Measurements from ENCODE around the gene PRR18. TPM values are rescaled to one million over a fixed set of nuclear protein-coding genes. Genes with fewer than 3 reads are reported as not detected.

The PRR18 gene
- total RNA-seq, 1 experiment from 2014 or later: 0.23 TPM

DNA sequence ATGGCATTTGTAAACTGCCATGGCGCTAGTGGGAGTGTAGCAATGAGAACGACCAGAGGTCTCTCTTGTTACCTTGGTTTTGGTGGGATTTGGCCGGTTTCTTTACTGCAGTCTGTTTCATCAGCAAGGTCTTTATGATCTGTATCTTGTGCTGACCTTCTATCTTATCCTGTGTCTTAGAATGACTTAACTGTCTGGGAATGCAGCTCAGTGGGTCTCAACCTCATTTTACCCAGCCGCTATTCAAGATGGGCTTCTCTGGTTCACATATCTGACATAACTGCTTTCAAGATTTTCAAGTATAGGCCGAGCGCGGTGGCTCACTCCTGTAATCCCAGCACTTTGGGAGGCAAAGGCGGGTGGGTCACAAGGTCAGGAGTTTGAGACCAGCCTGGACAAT is 36.0 kb upstream of the PRR18 start:
- no peak for ATAC-seq
- Histone ChIP-seq H3K36me3 (ENCODE audit: control insufficient read depth, insufficient read depth, low read length) (peaks cover 7% of the 10 kb centered on the region; the same call in 1 of the 2 replicates), H3K9me3 (ENCODE audit: control insufficient read depth, insufficient read depth, low read depth, low read length) (no peaks in the 10 kb centered on the region), H3K4me3 (ENCODE audit: low read depth in 2 of 2, low read length in 2 of 2) (no peak overlapping the region), H3K27ac (ENCODE audit: low read length) (no peak overlapping the region), H3K4me1 (ENCODE audit: control insufficient read depth, insufficient read depth, low read length) (peaks cover 5% of the 10 kb centered on the region; the same call in 1 of the 2 replicates), H3K27me3 (ENCODE audit: control insufficient read depth, insufficient read depth, low read length) (no peaks in the 10 kb centered on the region)
- ChIA-PET CTCF (no interaction called here), POLR2A (no interaction called here)
- DNase-seq (ENCODE audit: low read depth, low spot score): no peak
- no peak for TF ChIP-seq POLR2AphosphoS5 (IDR thresholded peaks at IDR 0.05; ENCODE audit: low read depth, low read length)
- TF ChIP-seq, protein P1, sequence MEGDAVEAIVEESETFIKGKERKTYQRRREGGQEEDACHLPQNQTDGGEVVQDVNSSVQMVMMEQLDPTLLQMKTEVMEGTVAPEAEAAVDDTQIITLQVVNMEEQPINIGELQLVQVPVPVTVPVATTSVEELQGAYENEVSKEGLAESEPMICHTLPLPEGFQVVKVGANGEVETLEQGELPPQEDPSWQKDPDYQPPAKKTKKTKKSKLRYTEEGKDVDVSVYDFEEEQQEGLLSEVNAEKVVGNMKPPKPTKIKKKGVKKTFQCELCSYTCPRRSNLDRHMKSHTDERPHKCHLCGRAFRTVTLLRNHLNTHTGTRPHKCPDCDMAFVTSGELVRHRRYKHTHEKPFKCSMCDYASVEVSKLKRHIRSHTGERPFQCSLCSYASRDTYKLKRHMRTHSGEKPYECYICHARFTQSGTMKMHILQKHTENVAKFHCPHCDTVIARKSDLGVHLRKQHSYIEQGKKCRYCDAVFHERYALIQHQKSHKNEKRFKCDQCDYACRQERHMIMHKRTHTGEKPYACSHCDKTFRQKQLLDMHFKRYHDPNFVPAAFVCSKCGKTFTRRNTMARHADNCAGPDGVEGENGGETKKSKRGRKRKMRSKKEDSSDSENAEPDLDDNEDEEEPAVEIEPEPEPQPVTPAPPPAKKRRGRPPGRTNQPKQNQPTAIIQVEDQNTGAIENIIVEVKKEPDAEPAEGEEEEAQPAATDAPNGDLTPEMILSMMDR (IDR thresholded peaks at IDR 0.05): no peak
- TF ChIP-seq SIN3A (IDR thresholded peaks at IDR 0.05; ENCODE audit: borderline replicate concordance, insufficient read depth, low read depth, low read length): no peak
- TF ChIP-seq, protein P2, sequence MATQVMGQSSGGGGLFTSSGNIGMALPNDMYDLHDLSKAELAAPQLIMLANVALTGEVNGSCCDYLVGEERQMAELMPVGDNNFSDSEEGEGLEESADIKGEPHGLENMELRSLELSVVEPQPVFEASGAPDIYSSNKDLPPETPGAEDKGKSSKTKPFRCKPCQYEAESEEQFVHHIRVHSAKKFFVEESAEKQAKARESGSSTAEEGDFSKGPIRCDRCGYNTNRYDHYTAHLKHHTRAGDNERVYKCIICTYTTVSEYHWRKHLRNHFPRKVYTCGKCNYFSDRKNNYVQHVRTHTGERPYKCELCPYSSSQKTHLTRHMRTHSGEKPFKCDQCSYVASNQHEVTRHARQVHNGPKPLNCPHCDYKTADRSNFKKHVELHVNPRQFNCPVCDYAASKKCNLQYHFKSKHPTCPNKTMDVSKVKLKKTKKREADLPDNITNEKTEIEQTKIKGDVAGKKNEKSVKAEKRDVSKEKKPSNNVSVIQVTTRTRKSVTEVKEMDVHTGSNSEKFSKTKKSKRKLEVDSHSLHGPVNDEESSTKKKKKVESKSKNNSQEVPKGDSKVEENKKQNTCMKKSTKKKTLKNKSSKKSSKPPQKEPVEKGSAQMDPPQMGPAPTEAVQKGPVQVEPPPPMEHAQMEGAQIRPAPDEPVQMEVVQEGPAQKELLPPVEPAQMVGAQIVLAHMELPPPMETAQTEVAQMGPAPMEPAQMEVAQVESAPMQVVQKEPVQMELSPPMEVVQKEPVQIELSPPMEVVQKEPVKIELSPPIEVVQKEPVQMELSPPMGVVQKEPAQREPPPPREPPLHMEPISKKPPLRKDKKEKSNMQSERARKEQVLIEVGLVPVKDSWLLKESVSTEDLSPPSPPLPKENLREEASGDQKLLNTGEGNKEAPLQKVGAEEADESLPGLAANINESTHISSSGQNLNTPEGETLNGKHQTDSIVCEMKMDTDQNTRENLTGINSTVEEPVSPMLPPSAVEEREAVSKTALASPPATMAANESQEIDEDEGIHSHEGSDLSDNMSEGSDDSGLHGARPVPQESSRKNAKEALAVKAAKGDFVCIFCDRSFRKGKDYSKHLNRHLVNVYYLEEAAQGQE (IDR thresholded peaks at IDR 0.05; ENCODE audit: insufficient read depth in 1 of 2, low read depth in 2 of 2, low read length in 1 of 2): no peak
- TF ChIP-seq TCF7L2 (IDR thresholded peaks at IDR 0.05; ENCODE audit: low read depth, low read length): no peak
- BruUV-seq (replicated peaks): no TSS peak
- in situ Hi-C loops (cut with HindIII; ENCODE audit: low pct_unique_long_range_greater_than_20kb, low sequenced_read_pairs) (no loop called here), intact Hi-C loops (cut with micrococcal nuclease; ENCODE audit: unreplicated experiment) (loop anchor here (5.0 kb wide), 1 partner anchor 38 kb away; the partner anchor contains the start of gene MPC1)

DNA sequence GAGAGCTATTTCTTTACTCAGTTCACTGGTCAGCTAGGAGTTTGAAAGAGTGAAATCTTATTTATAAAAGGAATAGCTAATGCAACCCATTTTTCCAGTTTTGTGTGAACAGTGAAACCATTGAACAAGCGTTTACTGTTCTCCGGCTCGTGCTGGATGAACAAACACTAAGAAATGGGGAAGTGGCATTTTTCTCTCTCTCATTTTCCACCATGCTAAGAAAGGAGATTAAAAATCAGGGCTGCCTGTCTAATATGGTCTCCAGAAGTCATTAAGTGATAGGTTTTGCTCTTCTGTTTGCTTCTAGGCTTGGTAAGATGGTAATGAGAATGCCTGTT is 34.9 kb upstream of the PRR18 start:
- intact Hi-C loops (cut with micrococcal nuclease; ENCODE audit: unreplicated experiment) (loop anchor here (5.0 kb wide), 1 partner anchor 39 kb away; the partner anchor contains the start of gene MPC1), in situ Hi-C loops (cut with HindIII; ENCODE audit: low pct_unique_long_range_greater_than_20kb, low sequenced_read_pairs) (no loop called here)
- CTCF ChIA-PET: interaction anchor here (0.7 kb wide), 1 partner anchor 38 kb away, joined by 3 read pairs; no protein-coding TSS in a partner anchor
- Histone ChIP-seq H3K4me1 (ENCODE audit: control insufficient read depth, insufficient read depth, low read length) (peaks cover 5% of the 10 kb centered on the region; the same call in 1 of the 2 replicates), H3K36me3 (ENCODE audit: control insufficient read depth, insufficient read depth, low read length) (peaks cover 7% of the 10 kb centered on the region; the same call in 1 of the 2 replicates), H3K4me3 (ENCODE audit: low read depth in 2 of 2, low read length in 2 of 2) (peak overlapping the region; percentile 78 to 100), H3K27ac (ENCODE audit: low read length) (peak overlapping the region; percentile 97), H3K27me3 (ENCODE audit: control insufficient read depth, insufficient read depth, low read length) (no peaks in the 10 kb centered on the region), H3K9me3 (ENCODE audit: control insufficient read depth, insufficient read depth, low read depth, low read length) (no peaks in the 10 kb centered on the region)
- ATAC-seq (no peak), DNase-seq (ENCODE audit: low read depth, low spot score) (no peak)
- TF ChIP-seq TCF7L2 (IDR thresholded peaks at IDR 0.05; ENCODE audit: low read depth, low read length) (no peak), POLR2AphosphoS5 (IDR thresholded peaks at IDR 0.05; ENCODE audit: low read depth, low read length) (no peak), SIN3A (IDR thresholded peaks at IDR 0.05; ENCODE audit: borderline replicate concordance, insufficient read depth, low read depth, low read length) (no peak)
- TF ChIP-seq, protein P1 (IDR thresholded peaks at IDR 0.05): no peak
- TF ChIP-seq, protein P2 (IDR thresholded peaks at IDR 0.05; ENCODE audit: insufficient read depth in 1 of 2, low read depth in 2 of 2, low read length in 1 of 2): no peak
- POLR2A ChIA-PET: no interaction called here
- no TSS peak for BruUV-seq (replicated peaks)
